HEK293T (cell line): ENCODE data around the gene GPR17.

Experiments
- CTCF ChIA-PET: fragments of 350-600 bp; formaldehyde crosslinking; extraction: SDS; loops from one replicate; lab custom pipeline; 2021; ENCODE audit warnings: antibody characterized with exemption, inconsistent platforms; lab: Yijun Ruan, JAX
- POLR2A ChIA-PET: fragments of 350-600 bp; formaldehyde crosslinking; extraction: SDS; loops from one replicate; lab custom pipeline; 2020; ENCODE audit warnings: antibody characterized with exemption, inconsistent platforms; lab: Yijun Ruan, JAX
- DNase-seq: peaks from one replicate; pipeline ENCODE4 v3.0.0; 2012; ENCODE audit warnings: mixed read lengths; ENCODE audit errors: extremely low spot score
- ARNT ChIP-seq: fragments of 450-650 bp; IDR thresholded peaks from 2 replicates; pipeline ENCODE4 v1.6.1; 2017; ENCODE audit warnings: mild to moderate bottlenecking
- BHLHE40 ChIP-seq: fragments of 450-650 bp; IDR thresholded peaks from 2 replicates; pipeline ENCODE4 v1.6.1; 2016; ENCODE audit warnings: mild to moderate bottlenecking, moderate library complexity, borderline replicate concordance
- CTBP1 ChIP-seq: fragments of 450-650 bp; IDR thresholded peaks from 2 replicates; pipeline ENCODE4 v1.6.1; 2016; ENCODE audit warnings: borderline replicate concordance
- ELF4 ChIP-seq: fragments of 450-650 bp; IDR thresholded peaks from 2 replicates; pipeline ENCODE4 v1.6.1; 2017; ENCODE audit warnings: antibody characterized with exemption
- FOXA1 ChIP-seq: fragments of 450-650 bp; IDR thresholded peaks from 2 replicates; pipeline ENCODE4 v1.6.1; 2016; ENCODE audit warnings: mild to moderate bottlenecking
- FOXK2 ChIP-seq: fragments of 450-650 bp; IDR thresholded peaks from 2 replicates; pipeline ENCODE4 v1.6.1; 2016; ENCODE audit warnings: mild to moderate bottlenecking
- FOXM1 ChIP-seq: fragments of 450-650 bp; IDR thresholded peaks from 2 replicates; pipeline ENCODE4 v1.6.1; 2017; ENCODE audit warnings: mild to moderate bottlenecking, borderline replicate concordance
- HDGF ChIP-seq: fragments of 450-650 bp; IDR thresholded peaks from 2 replicates; pipeline ENCODE4 v1.6.1; 2017; ENCODE audit warnings: antibody characterized with exemption, borderline replicate concordance
- L3MBTL2 ChIP-seq: fragments of 450-650 bp; conservative IDR thresholded peaks from 2 replicates; pipeline ENCODE4 v1.6.1; 2016; ENCODE audit warnings: mild to moderate bottlenecking
- LEF1 ChIP-seq: fragments of 450-650 bp; IDR thresholded peaks from 2 replicates; pipeline ENCODE4 v1.6.1; 2017; ENCODE audit warnings: mild to moderate bottlenecking, borderline replicate concordance
- NFRKB ChIP-seq: fragments of 450-650 bp; IDR thresholded peaks from 2 replicates; pipeline ENCODE4 v1.6.1; 2016; ENCODE audit warnings: mild to moderate bottlenecking, moderate library complexity
- PKNOX1 ChIP-seq: fragments of 450-650 bp; IDR thresholded peaks from 2 replicates; pipeline ENCODE4 v1.6.1; 2016
- SP1 ChIP-seq: fragments of 450-650 bp; IDR thresholded peaks from 2 replicates; pipeline ENCODE4 v1.6.1; 2017
- SUZ12 ChIP-seq: fragments of 450-650 bp; IDR thresholded peaks from 2 replicates; pipeline ENCODE4 v1.6.1; 2016; ENCODE audit warnings: mild to moderate bottlenecking
- TARDBP ChIP-seq: fragments of 450-650 bp; IDR thresholded peaks from 2 replicates; pipeline ENCODE4 v1.6.1; 2016
- ZNF384 ChIP-seq: fragments of 450-650 bp; IDR thresholded peaks from 2 replicates; pipeline ENCODE4 v1.6.1; 2016

The GPR17 gene

GRCh38 chr2:127661949-127662510, 16.1 kb downstream of the GPR17 start:
- TF ChIP-seq FOXK2 (no peak), TARDBP (no peak), SP1 (no peak), FOXA1 (no peak), HDGF (no peak), L3MBTL2 (no peak), LEF1 (no peak)
- POLR2A ChIA-PET: no interaction called here
- DNase-seq: no peak
- CTCF ChIA-PET: interaction anchor here (1.0 kb wide), 1 partner anchor 12 kb away, joined by 4 read pairs; no protein-coding TSS in a partner anchor

- ChIA-PET CTCF (no interaction called here), POLR2A (no interaction called here)
- TF ChIP-seq HDGF (no peak), BHLHE40 (no peak), ZNF384 (no peak), FOXK2 (no peak), ELF4 (no peak)
- no peak for DNase-seq
These were observed 17.1 kb downstream of the GPR17 start for GRCh38 chr2:127662937-127663565.

GRCh38 chr2:127663566-127664064, 17.7 kb downstream of the GPR17 start:
- ChIA-PET CTCF (no interaction called here), POLR2A (no interaction called here)
- no peak for DNase-seq
- TF ChIP-seq SP1: no peak
- no peak for TF ChIP-seq NFRKB

- DNase-seq: no peak
- POLR2A ChIA-PET: no interaction called here
- TF ChIP-seq TARDBP (no peak), HDGF (no peak), ARNT (no peak), L3MBTL2 (no peak), FOXM1 (no peak), LEF1 (no peak), ELF4 (no peak), SP1 (no peak), NFRKB (no peak), FOXK2 (no peak), SUZ12 (no peak), PKNOX1 (no peak), BHLHE40 (no peak), FOXA1 (no peak), CTBP1 (no peak)
- CTCF ChIA-PET: no interaction called here
These were observed 18.3 kb downstream of the GPR17 start for GRCh38 chr2:127664065-127664894.

GRCh38 chr2:127664895-127665225, 18.9 kb downstream of the GPR17 start:
- ChIA-PET CTCF (no interaction called here), POLR2A (no interaction called here)
- TF ChIP-seq SUZ12 (no peak), ARNT (no peak), PKNOX1 (no peak), L3MBTL2 (no peak), NFRKB (no peak), LEF1 (no peak), ELF4 (no peak), HDGF (no peak), BHLHE40 (no peak), TARDBP (no peak), ZNF384 (no peak), FOXM1 (no peak)

GRCh38 chr2:127665267-127665893, 19.4 kb downstream of the GPR17 start:
- TF ChIP-seq FOXA1 (no peak), L3MBTL2 (no peak), BHLHE40 (no peak), SUZ12 (no peak), HDGF (no peak), ARNT (no peak), NFRKB (no peak), CTBP1 (no peak)
- POLR2A ChIA-PET: no interaction called here
- CTCF ChIA-PET: no interaction called here
- DNase-seq: no peak

More at GRCh38 chr2:127664895-127665225, 18.9 kb downstream of the GPR17 start:
- DNase-seq: no peak
